Loucy (cell line): ENCODE data around the gene BABAM2.

Experiments
- H2AFZ ChIP-seq: fragments of 200-600 bp; sonication (generic); 2 replicates; pipeline ENCODE4 v1.6.0; 2016; ENCODE audit warnings: antibody characterized with exemption, mild to moderate bottlenecking, low read length, moderate library complexity
- H3F3A ChIP-seq: fragments of 200-600 bp; 2 replicates; pipeline ENCODE4 v1.6.0; 2016; ENCODE audit warnings: antibody characterized with exemption, low read depth, mild to moderate bottlenecking
- H3K27me3 ChIP-seq: fragments of 200-600 bp; sonication (generic); 2 replicates; pipeline ENCODE4 v1.6.1; 2014; ENCODE audit warnings: low read length, mild to moderate bottlenecking; ENCODE audit not compliant: insufficient read depth, poor library complexity, severe bottlenecking
- H3K36me3 ChIP-seq: fragments of 200-600 bp; sonication (generic); 2 replicates; pipeline ENCODE4 v1.6.1; 2016; ENCODE audit warnings: low read length; ENCODE audit not compliant: insufficient read depth
- H3K4me1 ChIP-seq: fragments of 200-600 bp; sonication (generic); 2 replicates; pipeline ENCODE4 v1.5.1; 2014; ENCODE audit warnings: low read length, mild to moderate bottlenecking; ENCODE audit not compliant: insufficient read depth, poor library complexity, severe bottlenecking
- H3K4me2 ChIP-seq: fragments of 200-600 bp; sonication (generic); 2 replicates; pipeline ENCODE4 v1.6.0; 2014; ENCODE audit warnings: antibody characterized with exemption, low read length, low read depth, mild to moderate bottlenecking; ENCODE audit not compliant: poor library complexity, severe bottlenecking
- H3K4me3 ChIP-seq: fragments of 200-600 bp; sonication (generic); 2 replicates; pipeline ENCODE4 v1.5.1; 2014; ENCODE audit warnings: low read length, mild to moderate bottlenecking, mixed read lengths; ENCODE audit not compliant: poor library complexity, severe bottlenecking
- H3K79me2 ChIP-seq: fragments of 200-600 bp; sonication (generic); 2 replicates; pipeline ENCODE4 v1.6.1; 2014; ENCODE audit warnings: low read length; ENCODE audit not compliant: insufficient read depth
- H3K9ac ChIP-seq: fragments of 200-600 bp; sonication (generic); 2 replicates; pipeline ENCODE4 v1.6.0; 2014; ENCODE audit warnings: mild to moderate bottlenecking, low read depth, low read length, moderate library complexity; ENCODE audit not compliant: poor library complexity, severe bottlenecking
- H3K9me2 ChIP-seq: fragments of 200-600 bp; sonication (generic); replicated peaks from 2 replicates; pipeline ENCODE4 v1.6.1; 2016; ENCODE audit warnings: low read depth, low read length, mixed read lengths
- H3K9me3 ChIP-seq: fragments of 200-600 bp; sonication (generic); 2 replicates; pipeline ENCODE4 v1.6.1; 2014; ENCODE audit warnings: mild to moderate bottlenecking, antibody characterized with exemption, low read length, low read depth; ENCODE audit not compliant: insufficient read depth
- H4K20me1 ChIP-seq: fragments of 200-600 bp; sonication (generic); 2 replicates; pipeline ENCODE4 v1.6.0; 2014; ENCODE audit warnings: antibody characterized with exemption, low read length, mild to moderate bottlenecking; ENCODE audit not compliant: insufficient read depth, poor library complexity, severe bottlenecking
- CTCF ChIP-seq: fragments of 200-600 bp; sonication (generic); conservative IDR thresholded peaks from 2 replicates; pipeline ENCODE4 v1.5.1; 2014; ENCODE audit warnings: mild to moderate bottlenecking, antibody characterized with exemption, low read length
- EZH2phosphoT487 ChIP-seq: fragments of 200-600 bp; IDR thresholded peaks from 2 replicates; pipeline ENCODE4 v1.6.1; 2018; ENCODE audit warnings: antibody characterized with exemption, mild to moderate bottlenecking, moderate library complexity, borderline replicate concordance

The BABAM2 gene

GRCh38 chr2:28294451-28294850 lies 403.9 kb downstream of the BABAM2 start:
- Histone ChIP-seq H3K4me2 (no peak overlapping the region), H4K20me1 (no peaks in the 10 kb centered on the region), H3K9ac (no peak overlapping the region), H2AFZ (no peak overlapping the region), H3F3A (no peaks in the 10 kb centered on the region), H3K36me3 (no peaks in the 10 kb centered on the region), H3K9me3 (no peaks in the 10 kb centered on the region), H3K4me1 (peaks cover 14% of the 10 kb centered on the region), H3K27me3 (no peaks in the 10 kb centered on the region), H3K4me3 (no peak overlapping the region), H3K79me2 (no peaks in the 10 kb centered on the region), H3K9me2 (no peaks in the 10 kb centered on the region)
- TF ChIP-seq CTCF (no peak), EZH2phosphoT487 (no peak)

DNA sequence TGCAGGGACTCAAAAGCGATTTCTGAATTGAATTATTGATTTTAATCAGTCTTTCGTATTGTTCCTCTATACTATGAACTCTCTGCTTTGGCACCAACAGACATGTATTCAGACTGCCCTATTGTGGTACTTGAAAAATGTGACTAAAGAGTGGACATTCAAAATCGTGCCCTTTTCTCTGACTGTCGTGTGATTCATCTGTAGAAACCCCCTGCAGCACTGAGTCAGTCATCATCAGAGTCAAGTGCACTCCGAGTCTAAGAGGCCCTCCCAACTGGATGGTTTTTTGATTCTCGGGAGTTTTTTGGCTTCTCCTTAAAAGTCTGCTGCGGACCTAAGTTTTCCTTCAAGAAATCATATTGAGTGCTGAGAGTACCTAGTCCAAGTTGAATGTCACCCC lies 405.7 kb downstream of the BABAM2 start:
- H3K9ac ChIP-seq = no peak overlapping the region
- no peak for TF ChIP-seq EZH2phosphoT487
- H3K36me3 ChIP-seq = no peaks in the 10 kb centered on the region
- peaks cover 21% of the 10 kb centered on the region for H3K4me1 ChIP-seq
- H4K20me1 ChIP-seq = no peaks in the 10 kb centered on the region
- H3F3A ChIP-seq = no peaks in the 10 kb centered on the region
- no peak overlapping the region for H2AFZ ChIP-seq
- no peak overlapping the region for H3K4me3 ChIP-seq
- H3K27me3 ChIP-seq = no peaks in the 10 kb centered on the region
- no peaks in the 10 kb centered on the region for H3K79me2 ChIP-seq
- no peaks in the 10 kb centered on the region for H3K9me2 ChIP-seq
- no peaks in the 10 kb centered on the region for H3K9me3 ChIP-seq
- no peak overlapping the region for H3K4me2 ChIP-seq

DNA sequence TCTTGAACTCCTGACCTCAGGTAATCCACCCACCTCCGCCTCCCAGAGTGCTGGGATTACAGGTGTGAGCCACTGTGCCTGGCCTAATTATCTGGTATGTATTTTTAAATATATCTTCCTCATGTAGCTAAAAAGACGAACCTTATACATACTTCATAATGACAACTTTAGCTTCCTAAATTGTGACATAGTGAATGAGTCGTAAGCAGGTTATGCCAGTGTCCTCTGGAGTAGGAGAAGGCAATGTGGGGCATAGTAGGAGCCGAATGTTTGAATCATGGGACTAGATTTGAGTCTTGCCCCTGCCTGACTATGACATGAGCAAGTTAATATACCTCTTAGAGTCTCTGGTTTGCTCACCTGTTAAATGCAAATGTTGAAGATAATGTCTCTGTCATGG lies 406.4 kb downstream of the BABAM2 start:
- H3K27me3 ChIP-seq = no peaks in the 10 kb centered on the region
- H3K9ac ChIP-seq = no peak overlapping the region
- no peaks in the 10 kb centered on the region for H4K20me1 ChIP-seq
- H3K4me1 ChIP-seq = peaks cover 23% of the 10 kb centered on the region
- H2AFZ ChIP-seq = no peak overlapping the region
- H3K9me2 ChIP-seq = no peaks in the 10 kb centered on the region
- H3F3A ChIP-seq = no peaks in the 10 kb centered on the region
- TF ChIP-seq CTCF (no peak), EZH2phosphoT487 (no peak)
- no peaks in the 10 kb centered on the region for H3K79me2 ChIP-seq
- H3K4me3 ChIP-seq = no peak overlapping the region
- H3K9me3 ChIP-seq = no peaks in the 10 kb centered on the region
- H3K4me2 ChIP-seq = no peak overlapping the region
- no peaks in the 10 kb centered on the region for H3K36me3 ChIP-seq

DNA sequence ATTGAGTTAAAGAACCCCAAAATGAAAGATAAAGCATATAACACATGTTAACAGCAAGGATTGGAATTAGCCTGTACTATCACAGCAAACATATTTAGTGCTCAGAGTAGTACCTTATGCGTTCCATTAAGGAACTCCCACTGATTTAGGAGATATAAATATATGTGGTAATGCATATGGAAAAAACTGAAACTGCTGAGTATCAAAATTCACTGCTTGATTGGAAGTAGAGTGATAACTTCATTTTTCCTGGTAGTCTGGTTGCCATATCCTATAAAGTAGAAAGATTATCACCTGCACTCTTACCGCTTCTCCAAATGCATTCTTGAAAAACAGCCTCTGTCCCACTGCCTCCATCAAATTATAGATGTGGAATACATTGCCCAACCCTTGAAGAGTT lies 407.0 kb downstream of the BABAM2 start:
- TF ChIP-seq CTCF = no peak
- TF ChIP-seq EZH2phosphoT487 = no peak
- H4K20me1 ChIP-seq = no peaks in the 10 kb centered on the region
- H3K9me3 ChIP-seq = no peaks in the 10 kb centered on the region
- no peaks in the 10 kb centered on the region for H3F3A ChIP-seq
- no peaks in the 10 kb centered on the region for H3K79me2 ChIP-seq
- H3K27me3 ChIP-seq = no peaks in the 10 kb centered on the region
- peaks cover 23% of the 10 kb centered on the region for H3K4me1 ChIP-seq
- no peak overlapping the region for H3K4me3 ChIP-seq
- H3K9ac ChIP-seq = no peak overlapping the region
- no peaks in the 10 kb centered on the region for H3K9me2 ChIP-seq
- no peak overlapping the region for H3K4me2 ChIP-seq
- H2AFZ ChIP-seq = no peak overlapping the region
- H3K36me3 ChIP-seq = no peaks in the 10 kb centered on the region
